ENCODE data around the gene SLC4A9.
A peak's percentile ranks its signal among the peaks of the same experiment; 100 is the strongest.

GRCh38 chr5:140346348-140347221 is 13.4 kb upstream of the SLC4A9 start, which contains the start of gene HBEGF:
- TF ChIP-seq CTCF (IDR thresholded peaks at IDR 0.05) (peak; percentile 39 to 50 (median 43)), POLR2A (IDR thresholded peaks at IDR 0.05) (peak; percentile 82), EP300 (IDR thresholded peaks at IDR 0.05) (no peak)
